Ovary (tissue), 9 donors: ENCODE measurements around the gene DPT. TPM values are rescaled to one million over a fixed set of nuclear protein-coding genes. Genes with fewer than 3 reads are reported as not detected.

Source experiments
- DNase-seq, 5 donors: peaks; one replicate each; pipeline ENCODE4 v3.0.0-alpha.2; 2019 to 2020
- H3K27ac ChIP-seq, 2 donors: fragments of 200-600 bp; one replicate each; pipeline versions ENCODE4 v1.5.1 to v1.8.0; 2019 to 2022
- H3K27me3 ChIP-seq: fragments of 200-600 bp; one replicate; pipeline ENCODE4 v1.8.0; 2022
- H3K36me3 ChIP-seq: fragments of 200-600 bp; sonication (generic); one replicate; pipeline ENCODE4 v1.5.1; 2019
- H3K4me1 ChIP-seq: one replicate; pipeline ENCODE4 v1.8.1; 2013; ENCODE audit warnings: mild to moderate bottlenecking, moderate library complexity; ENCODE audit not compliant: insufficient read depth
- H3K4me3 ChIP-seq: fragments of 200-600 bp; sonication (generic); one replicate; pipeline ENCODE4 v1.5.1; 2017
- H3K9me3 ChIP-seq, 2 donors: fragments of 200-600 bp in 1 of 2; sonication (generic) in 1 of 2; one replicate each; pipeline versions ENCODE4 v1.5.1 to v1.8.1; 2013 to 2019; ENCODE audit warnings: mild to moderate bottlenecking in 1 of 2, moderate library complexity in 1 of 2
- CTCF ChIP-seq, 3 donors: fragments of 450-650 bp in 2 of 3; fragments of 200-600 bp in 1 of 3; IDR thresholded peaks; one replicate each; pipeline versions ENCODE4 v1.5.1 to v1.8.0; 2016 to 2022; ENCODE audit warnings: antibody characterized with exemption in 3 of 3, mild to moderate bottlenecking in 1 of 3
- EP300 ChIP-seq: sonication (generic); formaldehyde crosslinking; IDR thresholded peaks from one replicate; pipeline ENCODE4 v1.6.1; 2017; ENCODE audit warnings: antibody characterized with exemption
- POLR2A ChIP-seq: fragments of 450-650 bp; IDR thresholded peaks from one replicate; pipeline ENCODE4 v1.6.1; 2017; ENCODE audit warnings: antibody characterized with exemption, mild to moderate bottlenecking, moderate library complexity
- WGBS, 3 donors: extraction: QIAGEN DNeasy Blood & Tissue Kit in 1 of 3; methylation state at CpG; one replicate each; pipeline versions ENCODE4 v1.1.5 to v1.1.7; 2013 to 2017; 5-methylcytosine and 5-hydroxymethylcytosine counted together
- intact Hi-C, 4 donors: fragments of 100-400 bp; cut with DNase I; formaldehyde crosslinking; loops; one replicate each; pipeline versions ENCODE4 v1.11.0 to v1.15.1; 2022 to 2023
- polyA plus RNA-seq, 2 donors: library from polyadenylated mRNA; stranded (reverse); fragments of 200-250 nt in 1 of 2; fragments of 350-450 nt in 1 of 2; fragmentation: Illumina TruSeq in 1 of 2; extraction: RNeasy Lipid Tissue Mini Kit (QIAGEN cat#74804) in 1 of 2; gene quantifications; one replicate each; pipeline ENCODE4 v1.2.3, GENCODE V29; 2013 to 2014
- total RNA-seq, 7 donors: library from RNA; depleted of rRNA in 2 of 7; stranded (reverse); fragments of >200 nt in 2 of 7; fragmentation: NEBNext Ultra II Directional in 3 of 7; extraction: Animal tissue kit (Norgen Biotek cat#: 25700) in 3 of 7; gene quantifications; one replicate each; pipeline versions ENCODE4 v1.1.0 to v1.2.4, GENCODE V29; 2016 to 2023
- donor health status: DM: no; HTN: no; CAD: no; lungs with moderate emphysema.
- donor health status: DM: no; HTN: no; CAD: no.
- donor health status: Bipolar disorder and iron deficiency.
- donor health status: DM: yes; HTN: yes; CAD: no.
- donor health status: DM: no; HTN: no; CAD: no.
- donor health status: DM: yes; HTN: yes; CAD: no.

Gene DPT
- total and polyA plus RNA-seq, 9 donors, result 1.3 to 248 (median 4.8) TPM

DNA sequence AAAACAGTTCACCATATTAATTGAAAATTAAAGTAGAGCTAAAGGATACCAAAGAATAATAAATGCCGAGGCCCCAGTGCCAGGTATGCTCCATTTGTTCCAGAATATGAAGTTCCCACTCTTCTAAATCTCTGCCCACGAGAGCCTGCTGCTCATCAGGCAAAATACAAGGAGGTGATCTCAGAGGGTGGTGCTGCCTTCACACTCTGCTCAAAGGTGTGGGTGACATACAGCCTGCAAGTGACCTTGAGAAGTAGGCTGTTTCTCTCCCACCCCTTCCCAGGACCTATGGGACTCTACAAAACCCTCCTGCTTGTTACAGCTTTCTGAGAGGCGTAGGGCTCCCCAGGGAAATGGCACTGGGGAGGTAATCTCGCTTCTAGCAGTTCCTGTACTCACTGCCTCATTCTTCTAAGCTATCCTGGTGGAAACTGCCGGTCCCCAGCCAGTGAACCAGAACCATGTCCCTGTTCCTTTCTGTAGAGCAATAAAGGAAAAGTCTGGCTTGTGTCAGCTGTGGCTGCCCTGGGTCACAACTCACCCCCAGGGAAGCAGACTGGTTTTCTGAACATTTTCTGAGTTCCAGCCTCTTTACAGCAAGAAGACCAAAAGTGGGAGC lies 26.9 kb upstream of the DPT start:
- no peaks in the 10 kb centered on the region for H3K36me3 ChIP-seq
- H3K27ac ChIP-seq, result no peak overlapping the region
- WGBS, 3 donors, result 63 to 78% (median 74%) methylated on average over 5 of the region's 5 CpGs
- intact Hi-C loops, result no loop called here
- no peaks in the 10 kb centered on the region for H3K27me3 ChIP-seq
- no peaks in the 10 kb centered on the region for H3K4me1 ChIP-seq
- DNase-seq, result no peak
- H3K4me3 ChIP-seq, result no peak overlapping the region
- H3K9me3 ChIP-seq, result no peaks in the 10 kb centered on the region
- TF ChIP-seq CTCF (IDR thresholded peaks at IDR 0.05) (no peak), EP300 (no peak), POLR2A (no peak)

GRCh38 chr1:168752171-168752832 lies 23.3 kb upstream of the DPT start:
- Histone ChIP-seq H3K27ac (no peak overlapping the region), H3K36me3 (no peaks in the 10 kb centered on the region), H3K9me3 (no peaks in the 10 kb centered on the region), H3K4me1 (no peaks in the 10 kb centered on the region), H3K4me3 (no peak overlapping the region), H3K27me3 (no peaks in the 10 kb centered on the region)
- 22 to 27% (median 27%) methylated on average over 8 of the region's 8 CpGs for WGBS, 3 donors
- no peak for DNase-seq
- TF ChIP-seq EP300, result no peak
- intact Hi-C loops, result no loop called here

DNA sequence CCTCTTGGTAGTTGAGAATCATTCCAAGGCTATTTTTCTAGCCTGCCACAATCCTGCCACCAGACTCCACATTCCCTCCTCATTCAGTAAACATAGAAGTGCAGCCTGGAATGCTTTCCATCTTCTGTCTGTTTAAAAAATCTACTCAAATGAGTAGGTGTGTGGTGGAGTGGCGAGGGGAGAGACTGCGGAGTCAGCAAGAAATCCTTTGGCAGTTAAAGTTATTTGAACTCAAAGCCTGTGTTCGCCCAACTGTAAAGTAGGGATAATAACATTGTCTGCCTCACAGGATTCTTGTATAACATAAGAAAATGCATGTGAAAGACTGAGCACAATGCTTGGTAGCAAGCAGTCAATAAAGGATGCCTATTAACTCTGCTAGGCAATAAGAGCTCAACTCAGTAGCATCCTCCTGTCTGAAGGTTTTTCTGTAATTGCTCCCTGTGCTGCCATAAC lies 22.2 kb upstream of the DPT start:
- H3K27ac ChIP-seq, result no peak overlapping the region
- H3K4me1 ChIP-seq, result no peaks in the 10 kb centered on the region
- H3K9me3 ChIP-seq, result no peaks in the 10 kb centered on the region
- no peak overlapping the region for H3K4me3 ChIP-seq
- WGBS, 3 donors, result 43 to 61% (median 56%) methylated on average over 3 of the region's 3 CpGs
- H3K36me3 ChIP-seq, result no peaks in the 10 kb centered on the region
- DNase-seq, result no peak
- H3K27me3 ChIP-seq, result no peaks in the 10 kb centered on the region
- intact Hi-C loops, result no loop called here
- TF ChIP-seq CTCF (IDR thresholded peaks at IDR 0.05) (no peak), EP300 (no peak), POLR2A (no peak)

DNA sequence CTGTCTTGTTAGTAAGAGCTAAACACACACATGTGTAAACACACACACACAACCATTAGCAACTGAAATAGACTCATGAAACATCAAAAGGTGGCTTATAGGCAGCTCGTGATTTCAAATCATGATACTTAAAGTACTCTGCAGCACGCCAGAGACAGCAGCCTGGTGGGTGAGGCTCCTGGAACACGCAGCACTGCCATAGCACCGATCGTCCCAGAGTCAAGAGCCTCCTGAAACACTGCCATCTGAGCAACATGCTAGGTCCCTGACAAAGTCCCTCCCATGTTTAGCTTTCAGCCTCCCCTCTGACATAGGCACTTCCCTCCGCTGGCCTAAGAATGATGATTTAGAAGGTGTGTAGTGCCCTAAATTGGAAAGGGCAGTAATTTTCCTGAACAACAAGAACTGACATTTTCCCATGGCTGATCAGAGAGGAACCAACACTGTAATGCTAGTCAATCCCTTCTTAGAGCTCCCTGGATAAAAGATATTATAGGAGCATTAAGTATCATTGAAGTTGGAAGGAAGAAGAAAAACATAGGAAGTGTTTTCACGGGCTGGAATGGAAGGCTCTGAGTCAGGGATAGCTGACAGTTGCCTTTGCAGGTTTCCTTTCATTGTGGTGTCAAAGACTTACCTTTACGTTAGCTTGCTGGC lies 14.1 kb upstream of the DPT start:
- H3K4me1 ChIP-seq, result no peaks in the 10 kb centered on the region
- no peaks in the 10 kb centered on the region for H3K9me3 ChIP-seq
- WGBS, 3 donors, result 82 to 87% (median 87%) methylated on average over 8 of the region's 8 CpGs
- no peak overlapping the region for H3K27ac ChIP-seq
- DNase-seq, result no peak
- no peaks in the 10 kb centered on the region for H3K36me3 ChIP-seq
- intact Hi-C loops, result no loop called here
- TF ChIP-seq POLR2A, result no peak
- TF ChIP-seq EP300, result no peak
- TF ChIP-seq CTCF (IDR thresholded peaks at IDR 0.05), result no peak
- no peak overlapping the region for H3K4me3 ChIP-seq
- H3K27me3 ChIP-seq, result no peaks in the 10 kb centered on the region

- TF ChIP-seq POLR2A (no peak), EP300 (no peak), CTCF (IDR thresholded peaks at IDR 0.05) (no peak)
- intact Hi-C loops, result no loop called here
Observed at GRCh38 chr1:168742386-168742785, 13.4 kb upstream of the DPT start.

More at GRCh38 chr1:168742386-168742785, 13.4 kb upstream of the DPT start:
- Histone ChIP-seq H3K36me3 (no peaks in the 10 kb centered on the region), H3K27me3 (no peaks in the 10 kb centered on the region), H3K9me3 (no peaks in the 10 kb centered on the region), H3K4me3 (no peak overlapping the region), H3K4me1 (no peaks in the 10 kb centered on the region), H3K27ac (no peak overlapping the region)
- WGBS, 3 donors, result 88 to 93% (median 89%) methylated on average over 1 of the region's 1 CpG
- no peak for DNase-seq
